Right atrium auricular region (tissue), 2 donors: ENCODE results near the gene STAT4. TPM values are rescaled to one million over a fixed set of nuclear protein-coding genes. Genes with fewer than 3 reads are reported as not detected.

ENCODE experiments used
- DNase-seq: peaks from one replicate; pipeline ENCODE4 v3.0.0-alpha.2; 2019; ENCODE audit warnings: low spot score
- H3K27ac ChIP-seq, 2 donors: fragments of 200-600 bp; sonication (generic); 1 replicate in 1 of 2; 2 replicates in 1 of 2; pipeline ENCODE4 v1.5.1; 2016 to 2019
- H3K27me3 ChIP-seq, 2 donors: fragments of 200-600 bp; sonication (generic); one replicate each; pipeline versions ENCODE4 v1.5.1 to v1.6.0; 2017 to 2019
- H3K36me3 ChIP-seq: fragments of 200-600 bp; sonication (generic); one replicate; pipeline ENCODE4 v1.5.1; 2016
- H3K4me1 ChIP-seq, 2 donors: fragments of 200-600 bp; sonication (generic); one replicate each; pipeline versions ENCODE4 v1.5.1 to v1.6.0; 2017 to 2019
- H3K4me3 ChIP-seq, 2 donors: fragments of 200-600 bp; sonication (generic); 1 replicate in 1 of 2; 2 replicates in 1 of 2; pipeline ENCODE4 v1.5.1; 2017 to 2019; ENCODE audit warnings: mild to moderate bottlenecking in 1 of 2, moderate library complexity in 1 of 2
- H3K9me3 ChIP-seq, 2 donors: fragments of 200-600 bp; sonication (generic); one replicate each; pipeline ENCODE4 v1.5.1; 2019
- total RNA-seq, 2 donors: library from RNA; depleted of rRNA; stranded (reverse); fragments of >200 nt; gene quantifications; one replicate each; pipeline ENCODE4 v1.1.0, GENCODE V29; 2016
- TF ChIP-seq, protein P1 (sequence below), 2 donors: fragments of 200-600 bp; sonication (generic); IDR thresholded peaks; one replicate each; pipeline ENCODE4 v1.5.1; 2019; ENCODE audit warnings: antibody characterized with exemption in 2 of 2

STAT4 gene
- total RNA-seq, 2 donors from 2014 or later, result 15.2 to 27.3 TPM

DNA sequence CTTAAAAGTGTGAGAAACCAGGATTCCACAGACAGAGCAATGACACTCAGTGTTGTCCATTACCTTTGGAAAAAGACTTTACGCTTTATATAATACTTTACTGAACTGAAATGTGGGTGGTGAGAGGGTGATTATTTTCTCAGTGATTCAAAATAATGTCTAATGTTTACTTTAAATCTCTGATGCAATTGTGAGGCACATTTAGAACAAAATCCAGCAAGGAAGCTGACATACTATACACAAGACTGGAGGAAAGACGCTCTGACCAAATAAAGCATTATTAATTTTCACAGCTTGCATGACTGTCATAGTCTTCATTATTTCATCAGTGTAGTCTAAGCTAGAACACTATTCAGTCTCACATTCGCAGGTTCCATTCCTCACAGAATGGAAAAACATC is 102.7 kb downstream of the STAT4 start:
- DNase-seq, result no peak
- Histone ChIP-seq H3K27ac (no peak overlapping the region), H3K9me3 (peaks cover 0 to 4% of the 10 kb centered on the region in 2 donors), H3K4me1 (peaks cover 0 to 14% of the 10 kb centered on the region in 2 donors), H3K27me3 (no peaks in the 10 kb centered on the region), H3K36me3 (no peaks in the 10 kb centered on the region), H3K4me3 (no peak overlapping the region)
- TF ChIP-seq, protein P1, sequence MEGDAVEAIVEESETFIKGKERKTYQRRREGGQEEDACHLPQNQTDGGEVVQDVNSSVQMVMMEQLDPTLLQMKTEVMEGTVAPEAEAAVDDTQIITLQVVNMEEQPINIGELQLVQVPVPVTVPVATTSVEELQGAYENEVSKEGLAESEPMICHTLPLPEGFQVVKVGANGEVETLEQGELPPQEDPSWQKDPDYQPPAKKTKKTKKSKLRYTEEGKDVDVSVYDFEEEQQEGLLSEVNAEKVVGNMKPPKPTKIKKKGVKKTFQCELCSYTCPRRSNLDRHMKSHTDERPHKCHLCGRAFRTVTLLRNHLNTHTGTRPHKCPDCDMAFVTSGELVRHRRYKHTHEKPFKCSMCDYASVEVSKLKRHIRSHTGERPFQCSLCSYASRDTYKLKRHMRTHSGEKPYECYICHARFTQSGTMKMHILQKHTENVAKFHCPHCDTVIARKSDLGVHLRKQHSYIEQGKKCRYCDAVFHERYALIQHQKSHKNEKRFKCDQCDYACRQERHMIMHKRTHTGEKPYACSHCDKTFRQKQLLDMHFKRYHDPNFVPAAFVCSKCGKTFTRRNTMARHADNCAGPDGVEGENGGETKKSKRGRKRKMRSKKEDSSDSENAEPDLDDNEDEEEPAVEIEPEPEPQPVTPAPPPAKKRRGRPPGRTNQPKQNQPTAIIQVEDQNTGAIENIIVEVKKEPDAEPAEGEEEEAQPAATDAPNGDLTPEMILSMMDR (IDR thresholded peaks at IDR 0.05), result no peak

DNA sequence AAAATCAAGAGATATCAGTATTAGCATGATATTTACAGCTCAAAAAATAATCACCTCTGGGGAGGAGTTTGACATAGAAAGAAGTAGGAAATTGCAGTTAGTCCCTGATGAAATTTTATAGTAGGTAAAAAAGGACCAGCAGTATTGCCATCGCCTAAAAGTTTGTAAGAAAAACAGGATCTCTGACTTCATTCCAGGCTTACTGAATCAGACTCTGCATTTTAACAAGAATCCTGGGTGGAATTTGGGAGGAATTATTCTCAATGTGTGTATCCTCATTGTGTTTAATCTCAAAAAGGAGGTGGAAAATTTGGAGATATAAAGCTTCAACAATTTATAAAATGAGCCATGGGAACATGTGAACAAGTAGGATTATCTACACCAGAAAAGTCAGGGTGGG is 105.7 kb downstream of the STAT4 start:
- Histone ChIP-seq H3K36me3 (no peaks in the 10 kb centered on the region), H3K4me3 (no peak overlapping the region), H3K4me1 (peaks cover 0 to 4% of the 10 kb centered on the region in 2 donors), H3K9me3 (peaks cover 0 to 4% of the 10 kb centered on the region in 2 donors), H3K27ac (no peak overlapping the region), H3K27me3 (no peaks in the 10 kb centered on the region)
- DNase-seq, result no peak
- TF ChIP-seq, protein P1 (IDR thresholded peaks at IDR 0.05), result no peak

DNA sequence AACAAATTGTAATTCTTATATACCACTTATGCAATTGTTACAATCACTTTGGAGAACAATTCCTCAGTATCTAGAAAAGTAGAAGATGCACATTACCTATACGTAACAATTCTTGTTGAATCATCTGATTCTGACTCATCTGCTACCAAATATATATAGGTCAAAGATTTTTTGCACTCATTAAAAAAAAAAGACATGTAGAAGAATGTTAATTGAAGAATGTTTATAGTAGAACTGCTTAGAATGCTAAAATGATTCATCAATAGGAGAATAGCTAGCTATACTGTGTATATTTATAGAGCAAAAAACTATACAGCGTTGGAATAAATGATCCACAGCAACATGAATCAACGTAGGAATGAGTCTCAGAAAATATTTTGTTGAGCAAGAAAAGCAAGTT is 107.4 kb downstream of the STAT4 start:
- Histone ChIP-seq H3K4me3 (no peak overlapping the region), H3K4me1 (no peaks in the 10 kb centered on the region), H3K27me3 (no peaks in the 10 kb centered on the region), H3K27ac (no peak overlapping the region), H3K9me3 (peaks cover 0 to 4% of the 10 kb centered on the region in 2 donors), H3K36me3 (peaks cover 6% of the 10 kb centered on the region)
- no peak for DNase-seq
- TF ChIP-seq, protein P1 (IDR thresholded peaks at IDR 0.05), result no peak

DNA sequence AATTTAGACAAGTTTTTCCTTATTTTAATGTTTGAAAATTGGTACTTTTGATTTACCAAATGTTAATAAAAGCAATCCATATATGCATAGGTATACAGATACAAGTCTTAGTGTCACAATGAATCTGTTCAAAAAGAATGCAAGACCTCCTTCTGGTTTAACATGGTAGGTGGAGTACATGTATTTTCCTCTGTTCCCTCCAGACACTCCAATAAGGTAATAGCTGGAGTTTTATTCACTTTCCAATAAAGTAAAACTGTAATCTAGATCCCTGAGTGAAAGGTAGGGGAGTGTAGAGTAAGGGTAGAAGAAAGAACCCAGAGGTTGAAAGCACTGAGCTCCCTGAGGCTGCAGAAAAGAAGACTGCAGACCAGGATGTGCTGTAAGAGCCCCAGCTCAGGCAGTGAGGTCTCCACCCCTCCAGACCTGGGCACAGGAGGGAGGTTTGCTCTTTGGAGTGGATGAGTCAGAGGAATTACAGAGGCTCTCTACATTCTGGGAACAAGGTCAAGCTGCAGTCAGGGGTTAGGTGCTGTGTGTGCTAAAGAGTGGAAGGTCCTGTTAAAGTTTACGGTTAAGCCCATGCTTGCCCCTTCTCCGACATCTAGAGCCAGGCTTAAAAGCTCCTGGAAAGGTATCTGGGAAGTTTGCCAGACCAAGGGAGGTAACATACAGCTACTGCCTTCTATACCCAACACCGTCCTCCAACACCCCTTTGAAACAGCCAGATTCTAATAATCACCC is 109.2 kb downstream of the STAT4 start:
- Histone ChIP-seq H3K4me3 (no peak overlapping the region), H3K27ac (no peak overlapping the region), H3K4me1 (no peaks in the 10 kb centered on the region), H3K36me3 (peaks cover 15% of the 10 kb centered on the region), H3K9me3 (peaks cover 0 to 4% of the 10 kb centered on the region in 2 donors), H3K27me3 (no peaks in the 10 kb centered on the region)
- TF ChIP-seq, protein P1 (IDR thresholded peaks at IDR 0.05), result no peak
- no peak for DNase-seq

DNA sequence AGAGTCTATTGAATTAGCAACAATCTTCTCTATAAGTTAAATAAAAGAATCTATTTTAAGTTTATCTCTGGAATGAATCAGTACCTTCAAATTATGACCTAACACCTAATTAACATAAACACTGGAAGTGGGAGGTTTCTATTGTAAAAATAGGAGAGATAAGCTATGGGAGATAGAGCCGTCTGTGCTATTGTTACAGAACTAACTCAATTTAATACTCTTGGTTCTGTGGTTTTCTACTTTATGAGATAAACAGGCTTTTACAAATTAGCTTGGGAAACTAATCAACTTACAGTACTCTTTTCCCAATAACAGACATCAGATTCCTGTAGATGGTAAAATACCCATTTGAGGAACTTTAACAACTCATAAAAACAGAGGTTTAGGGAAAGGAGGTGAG is 111.2 kb downstream of the STAT4 start:
- Histone ChIP-seq H3K4me1 (no peaks in the 10 kb centered on the region), H3K27ac (no peak overlapping the region), H3K4me3 (no peak overlapping the region), H3K9me3 (peaks cover 0 to 4% of the 10 kb centered on the region in 2 donors), H3K36me3 (peaks cover 15% of the 10 kb centered on the region), H3K27me3 (no peaks in the 10 kb centered on the region)
- no peak for DNase-seq
- TF ChIP-seq, protein P1 (IDR thresholded peaks at IDR 0.05), result no peak

DNA sequence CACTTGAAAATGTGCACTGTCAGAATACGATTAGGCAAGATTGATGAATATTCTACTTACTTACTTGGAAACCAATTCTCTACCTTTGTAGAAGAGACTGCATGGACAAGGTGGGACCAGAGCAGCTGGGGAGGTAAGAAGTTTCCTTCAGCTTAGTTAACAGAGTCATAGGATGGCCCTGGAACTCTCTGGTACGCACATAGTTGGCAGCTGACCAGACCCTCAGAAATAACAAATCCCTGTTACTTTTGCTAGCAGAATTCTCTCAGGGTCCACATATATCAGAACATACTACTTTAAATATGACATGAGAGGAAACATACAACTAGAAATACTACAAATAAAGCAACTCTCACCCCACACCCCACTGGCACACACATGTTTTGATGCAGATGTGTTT is 112.1 kb downstream of the STAT4 start:
- Histone ChIP-seq H3K4me3 (no peak overlapping the region), H3K27me3 (no peaks in the 10 kb centered on the region), H3K4me1 (no peaks in the 10 kb centered on the region), H3K9me3 (no peaks in the 10 kb centered on the region), H3K36me3 (peaks cover 15% of the 10 kb centered on the region), H3K27ac (no peak overlapping the region)
- TF ChIP-seq, protein P1 (IDR thresholded peaks at IDR 0.05), result no peak
- DNase-seq, result no peak
